HL-60/S4 treated with retinoic acid at 250 ng/mL for 4 days and 3 days (cell line): Measurements from ENCODE around the gene RAPGEF1.

Source experiments
- in situ Hi-C: fragments of 300-500 bp; cut with MboI; formaldehyde crosslinking; loops from 2 replicates; pipeline ENCODE4 v1.7.0; 2022; ENCODE audit warnings: low sequenced_read_pairs

The RAPGEF1 gene

DNA sequence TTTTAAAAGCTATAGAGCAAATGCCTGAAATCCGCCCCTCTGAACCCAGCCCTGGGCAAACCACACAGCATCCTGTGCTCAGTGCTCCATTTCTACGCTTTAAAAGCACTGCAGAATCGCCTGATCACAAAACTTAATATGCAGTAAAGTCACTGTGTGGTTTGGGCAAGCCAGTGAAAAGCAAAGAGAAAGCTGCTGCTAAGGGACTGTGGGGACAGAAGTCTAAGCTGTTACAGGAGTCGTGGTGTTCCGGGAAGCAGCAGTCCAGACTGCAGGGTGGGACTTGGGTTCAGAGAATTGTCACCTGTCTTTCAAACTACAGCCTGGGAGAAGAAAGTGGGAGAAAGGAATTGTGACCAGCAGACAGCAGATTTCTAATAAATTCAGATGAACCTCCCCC is 8.2 kb downstream of the RAPGEF1 start:
- in situ Hi-C loops = loop anchor here (25.0 kb wide), 1 partner anchor 369 kb away; no protein-coding TSS in a partner anchor

GRCh38 chr9:131731237-131731636 is 8.6 kb downstream of the RAPGEF1 start:
- in situ Hi-C loops = loop anchor here (25.0 kb wide), 1 partner anchor 369 kb away; no protein-coding TSS in a partner anchor

- in situ Hi-C loops = loop anchor here (25.0 kb wide), 1 partner anchor 367 kb away; no protein-coding TSS in a partner anchor
Observed at GRCh38 chr9:131728961-131729360, 10.9 kb downstream of the RAPGEF1 start.

DNA sequence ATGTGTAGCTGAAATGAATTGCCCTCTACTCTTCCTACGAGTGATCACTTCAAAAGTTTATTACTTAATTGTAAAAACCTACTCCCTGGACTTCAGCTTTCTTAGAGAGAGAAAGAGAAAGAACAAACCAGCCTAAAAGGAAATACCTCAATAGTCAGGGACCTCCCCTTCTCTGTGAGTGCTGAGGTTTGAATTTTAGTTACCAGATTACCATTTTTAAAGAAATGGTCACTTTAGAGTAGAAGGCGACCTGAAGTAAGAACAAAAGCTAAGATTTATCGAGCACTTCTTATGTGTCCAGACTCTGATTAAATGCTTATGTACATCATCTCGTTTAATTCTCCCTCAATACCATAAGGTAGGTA is 11.3 kb downstream of the RAPGEF1 start:
- in situ Hi-C loops = loop anchor here (25.0 kb wide), 1 partner anchor 366 kb away; no protein-coding TSS in a partner anchor

DNA sequence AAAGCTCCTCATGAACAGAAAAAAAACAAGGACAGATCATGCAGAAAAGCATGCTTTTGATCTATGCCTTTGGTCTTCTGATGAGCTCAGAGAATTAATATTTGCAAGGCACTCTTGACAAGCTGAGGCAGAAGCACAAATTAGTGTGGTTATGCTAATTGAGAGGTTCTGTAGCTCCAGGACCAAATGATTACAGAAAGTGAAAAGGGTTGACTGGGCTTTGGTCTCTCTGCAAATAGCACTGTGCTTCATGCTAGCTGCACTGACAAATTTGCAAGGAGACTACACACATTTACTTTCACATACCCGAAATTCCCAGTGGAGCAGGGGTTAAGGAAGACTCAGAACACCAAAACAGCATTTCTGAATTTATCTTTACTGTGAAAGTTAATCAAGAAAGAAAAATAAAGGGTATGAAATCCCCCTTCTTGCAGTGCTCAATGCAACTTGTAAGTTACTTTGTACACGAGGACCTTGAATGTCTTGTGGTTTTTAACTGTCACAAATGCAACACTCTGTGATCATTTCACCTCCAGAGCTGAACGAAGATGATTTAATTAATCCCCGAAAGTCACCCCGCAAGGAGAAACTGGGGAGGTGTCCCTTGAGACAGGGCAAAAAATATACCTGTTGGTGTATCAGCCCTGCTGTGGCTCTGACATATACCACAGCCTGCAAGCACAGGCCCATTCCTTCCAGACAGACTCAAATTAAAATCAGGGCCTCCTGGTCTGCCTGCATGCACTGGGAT is 11.9 kb downstream of the RAPGEF1 start:
- in situ Hi-C loops = loop anchor here (25.0 kb wide), 1 partner anchor 366 kb away; no protein-coding TSS in a partner anchor

- in situ Hi-C loops = loop anchor here (25.0 kb wide), 1 partner anchor 365 kb away; no protein-coding TSS in a partner anchor
Observed at GRCh38 chr9:131727184-131727759, 12.6 kb downstream of the RAPGEF1 start.

DNA sequence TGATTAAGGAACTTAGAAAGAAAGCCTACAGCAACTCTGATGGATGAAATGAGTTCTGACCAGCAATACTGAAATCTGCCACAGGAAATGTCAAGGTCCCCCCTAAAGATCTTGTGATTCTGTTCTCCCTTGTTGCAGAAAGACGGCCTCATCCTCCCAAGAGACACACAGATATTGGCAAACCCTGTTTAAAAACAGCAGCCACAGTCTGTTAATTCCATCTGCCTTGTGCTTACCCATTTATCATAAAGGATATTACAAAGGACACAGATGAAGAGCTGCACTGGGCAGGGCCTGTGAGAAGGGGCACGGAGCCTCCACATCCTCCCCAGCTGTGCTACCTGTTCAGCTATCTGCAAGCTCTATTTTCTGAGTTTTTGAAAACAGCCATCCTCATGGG is 15.2 kb downstream of the RAPGEF1 start:
- in situ Hi-C loops = loop anchor here (25.0 kb wide), 1 partner anchor 362 kb away; no protein-coding TSS in a partner anchor

DNA sequence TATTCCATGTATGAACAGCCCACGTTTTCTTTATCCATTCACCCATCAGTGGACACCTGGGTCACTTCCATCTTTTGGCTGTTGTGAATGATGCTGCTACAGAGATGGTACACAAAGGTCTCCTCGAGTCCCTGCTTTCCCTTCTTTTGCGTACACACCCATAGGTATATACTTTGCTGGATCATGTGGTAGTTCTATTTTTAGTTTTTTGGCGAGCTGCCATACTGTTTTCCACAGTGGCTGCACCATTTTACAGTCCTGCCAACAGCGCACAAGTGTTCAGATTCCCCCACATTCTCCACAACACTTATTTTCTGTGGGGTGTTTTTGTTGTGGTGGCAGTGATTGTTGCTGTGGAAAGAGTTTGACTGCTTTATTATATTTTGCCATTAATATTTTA is 16.2 kb downstream of the RAPGEF1 start:
- in situ Hi-C loops = no loop called here

GRCh38 chr9:131722255-131722654 is 17.6 kb downstream of the RAPGEF1 start:
- in situ Hi-C loops = no loop called here

- in situ Hi-C loops = no loop called here
Observed at GRCh38 chr9:131721076-131721475, 18.8 kb downstream of the RAPGEF1 start.

- in situ Hi-C loops = no loop called here
Observed at GRCh38 chr9:131720330-131720729, 19.5 kb downstream of the RAPGEF1 start.

DNA sequence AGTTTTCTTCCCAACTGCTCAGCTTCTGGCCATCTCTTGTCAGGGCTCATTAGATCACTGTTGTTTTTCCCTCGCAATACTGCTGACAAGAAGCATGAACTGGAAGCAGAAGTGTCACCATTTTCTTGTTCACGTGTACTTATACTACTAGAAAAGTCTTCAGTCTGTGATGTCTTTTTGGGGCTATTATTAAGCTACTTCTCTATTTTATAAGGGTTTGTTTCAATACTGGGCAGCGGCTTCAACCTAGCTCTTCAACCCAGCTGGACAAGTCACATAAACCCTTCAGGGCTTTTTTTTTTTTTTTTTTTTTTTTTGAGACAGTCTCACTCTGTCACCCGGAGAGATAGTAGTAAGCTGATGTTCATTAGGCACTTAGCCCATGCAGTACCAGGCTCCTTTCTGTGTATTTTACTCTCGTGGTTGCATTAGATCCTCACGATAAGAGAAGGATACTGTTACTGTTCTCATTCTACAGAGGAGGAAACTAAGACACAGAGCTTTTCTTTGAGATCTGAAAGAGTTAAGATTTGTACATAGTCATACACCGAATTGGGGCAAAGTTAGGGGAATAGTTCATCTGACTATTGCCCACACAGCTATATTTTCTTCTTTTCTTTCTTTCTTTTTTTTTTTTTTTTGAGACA is 20.5 kb downstream of the RAPGEF1 start:
- in situ Hi-C loops = no loop called here

DNA sequence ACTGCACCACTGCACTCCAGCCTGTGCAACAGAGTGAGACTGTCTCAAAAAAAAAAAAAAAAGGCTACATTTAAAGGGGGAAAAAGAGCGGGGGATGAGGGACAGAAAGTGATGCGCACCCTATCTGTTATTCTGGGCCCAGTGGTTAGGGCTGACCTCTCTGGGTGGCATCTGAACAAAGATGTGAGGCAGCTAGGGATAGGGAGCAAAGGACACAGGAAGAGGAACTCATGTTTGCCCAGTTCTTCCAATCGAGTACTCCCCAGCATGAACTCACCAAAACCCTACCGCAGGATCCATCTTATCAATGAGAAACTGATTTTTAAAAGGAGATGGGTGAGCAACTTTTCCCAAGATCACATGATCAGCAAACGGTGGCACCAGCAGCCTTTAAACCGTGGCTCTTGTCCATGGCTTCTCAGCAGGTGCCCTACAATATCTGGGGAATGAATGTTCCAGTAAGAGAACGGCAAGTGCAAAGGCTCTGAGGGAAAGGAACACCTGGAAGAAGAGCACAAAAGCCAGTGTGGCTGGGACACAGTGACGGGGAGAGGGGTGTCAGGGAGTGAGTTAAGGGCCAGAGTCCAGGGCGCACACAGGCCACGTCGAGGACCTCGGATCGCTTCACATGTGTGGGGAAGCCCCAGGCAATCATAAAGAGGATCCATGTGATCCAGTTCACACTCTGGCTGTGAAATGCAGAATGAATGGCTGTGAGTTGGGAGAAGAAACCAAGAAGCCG is 22.0 kb downstream of the RAPGEF1 start:
- in situ Hi-C loops = no loop called here

GRCh38 chr9:131715906-131716305 is 24.0 kb downstream of the RAPGEF1 start:
- in situ Hi-C loops = no loop called here

GRCh38 chr9:131714821-131715220 is 25.1 kb downstream of the RAPGEF1 start:
- in situ Hi-C loops = no loop called here

DNA sequence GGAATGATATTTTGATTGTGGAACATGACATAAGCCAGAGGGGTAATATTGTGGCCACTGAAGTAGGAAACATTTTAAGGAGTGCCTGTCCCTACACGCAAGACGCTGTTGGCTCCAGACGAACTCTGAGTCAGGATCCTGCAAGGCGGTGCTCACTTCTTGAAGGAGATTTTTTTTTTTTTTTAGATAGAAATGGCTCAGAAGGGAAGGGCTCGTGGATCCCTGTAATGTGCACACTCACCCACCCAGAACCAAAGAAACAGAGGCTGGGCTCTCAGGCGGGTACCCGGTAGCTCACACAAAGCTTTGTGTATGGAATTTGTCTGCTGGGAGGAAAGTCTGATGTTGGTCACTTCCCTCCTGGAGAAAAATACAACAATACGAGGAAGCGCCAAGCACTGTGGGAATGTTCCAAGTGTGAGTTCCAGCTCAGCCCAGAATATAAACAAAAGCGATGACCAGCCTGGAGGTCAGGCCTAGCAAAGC is 25.7 kb downstream of the RAPGEF1 start:
- in situ Hi-C loops = no loop called here

DNA sequence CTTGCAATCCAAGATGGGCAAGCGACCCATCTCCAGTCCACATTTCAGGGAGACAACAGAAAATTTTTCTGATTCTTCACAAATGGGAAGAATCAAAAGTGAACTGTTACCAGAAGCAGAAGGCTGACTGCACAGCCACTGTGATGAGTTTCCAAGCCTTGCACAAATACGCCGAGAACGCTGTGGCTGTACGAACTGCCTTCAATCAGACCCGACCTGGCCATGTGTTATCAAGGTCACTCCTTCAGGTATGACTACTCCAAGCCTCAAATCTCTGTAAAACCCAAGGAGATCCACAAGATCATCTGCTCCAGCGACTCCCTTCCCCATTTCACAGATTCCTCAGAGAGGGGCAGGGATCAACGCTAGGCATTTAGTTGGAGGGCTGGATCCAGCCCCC is 26.9 kb downstream of the RAPGEF1 start:
- in situ Hi-C loops = no loop called here

DNA sequence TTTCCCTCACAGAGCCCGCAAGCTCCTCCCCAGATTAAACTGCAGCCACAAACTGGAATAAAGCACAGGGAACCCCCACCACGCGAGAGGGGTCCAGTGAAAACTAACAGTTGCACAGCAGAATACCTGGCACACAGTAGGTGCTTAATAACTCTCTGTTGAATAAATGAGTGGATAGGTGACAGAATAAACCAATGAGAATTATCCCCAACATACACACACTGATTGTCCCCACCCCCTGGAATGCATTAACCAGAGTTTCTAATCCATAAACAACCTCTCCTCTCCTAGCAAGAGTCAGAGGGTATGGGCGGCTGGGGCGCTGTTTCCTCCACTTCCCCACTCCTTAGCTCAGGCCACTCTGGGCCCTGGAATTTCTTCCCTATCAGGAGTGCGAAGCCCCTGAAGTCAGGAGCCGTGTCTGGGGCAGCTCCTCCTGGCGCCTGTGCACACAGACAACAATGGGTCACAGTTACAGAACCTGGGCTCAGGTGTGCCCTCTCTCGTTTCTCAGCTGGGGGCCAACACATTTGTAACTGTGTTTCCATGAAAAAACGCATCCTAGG is 27.6 kb downstream of the RAPGEF1 start:
- in situ Hi-C loops = no loop called here

DNA sequence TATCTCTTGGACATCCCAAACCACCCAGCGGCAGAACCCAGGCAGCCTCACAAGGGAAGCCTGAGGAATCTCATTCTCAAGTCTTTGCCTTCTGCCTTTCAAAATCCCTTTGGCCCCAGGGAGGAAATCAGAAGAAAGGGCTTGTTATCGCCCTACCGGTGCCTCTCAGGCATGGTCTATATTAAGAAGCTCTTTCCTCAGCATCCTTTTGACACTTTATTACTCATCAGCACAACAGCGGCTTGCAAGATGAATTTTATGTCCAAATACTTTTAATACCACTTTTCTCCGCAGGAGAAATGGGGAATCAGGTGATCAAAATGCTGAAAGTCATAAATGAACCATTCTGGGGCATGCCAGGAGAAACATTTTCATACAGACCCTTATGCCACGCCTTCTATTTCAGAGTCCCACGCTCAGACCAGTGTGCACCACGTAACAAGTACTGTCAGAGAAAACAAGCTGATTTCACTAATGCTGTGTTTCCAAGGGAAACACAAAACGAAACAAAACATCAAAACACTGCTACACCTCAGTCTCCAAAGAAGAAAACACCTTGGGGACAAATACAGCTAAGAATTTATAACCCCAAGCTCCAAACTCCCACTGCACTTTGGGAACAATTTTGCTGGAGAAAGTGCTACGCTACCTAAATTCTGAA is 30.0 kb downstream of the RAPGEF1 start:
- in situ Hi-C loops = no loop called here
